Astrocyte (in vitro differentiated cells and primary cell): ENCODE measurements around the gene GUCY2C. TPM values are rescaled to one million over a fixed set of nuclear protein-coding genes. Genes with fewer than 3 reads are reported as not detected.

Source experiments
- DNase-seq: peaks from one replicate; pipeline ENCODE4 v3.0.0-alpha.2; 2010; ENCODE audit warnings: low read depth
- FAIRE-seq: peaks from 2 replicates; lab custom pipeline; 2011; peaks lifted over from hg19 to GRCh38; lab: Jason Lieb, UNC
- H2AFZ ChIP-seq: 2 replicates; pipeline ENCODE4 v1.6.0; 2012; ENCODE audit warnings: low read depth, low read length, inconsistent platforms
- H3K27ac ChIP-seq: 2 replicates; pipeline ENCODE4 v1.5.1; 2011; ENCODE audit warnings: low read depth, low read length, inconsistent platforms
- H3K27me3 ChIP-seq: 2 replicates; pipeline ENCODE4 v1.6.0; 2011; ENCODE audit warnings: low read length, inconsistent platforms; ENCODE audit not compliant: insufficient read depth
- H3K36me3 ChIP-seq: 2 replicates; pipeline ENCODE4 v1.5.1; 2011; ENCODE audit warnings: low read length, inconsistent platforms; ENCODE audit not compliant: insufficient read depth
- H3K4me1 ChIP-seq: 2 replicates; pipeline ENCODE4 v1.5.1; 2011; ENCODE audit warnings: low read length, inconsistent platforms; ENCODE audit not compliant: insufficient read depth
- H3K4me2 ChIP-seq: 2 replicates; pipeline ENCODE4 v1.6.0; 2012; ENCODE audit warnings: low read length, inconsistent platforms
- H3K4me3 ChIP-seq: 2 replicates; pipeline ENCODE4 v1.5.1; 2011; ENCODE audit warnings: low read depth, mild to moderate bottlenecking, low read length, inconsistent platforms; ENCODE audit not compliant: insufficient read depth
- H3K79me2 ChIP-seq: 2 replicates; pipeline ENCODE4 v1.6.0; 2012; ENCODE audit warnings: mild to moderate bottlenecking, low read length, inconsistent platforms; ENCODE audit not compliant: insufficient read depth
- H3K9ac ChIP-seq: 2 replicates; pipeline ENCODE4 v1.6.0; 2012; ENCODE audit warnings: mild to moderate bottlenecking, low read length, inconsistent platforms
- H3K9me3 ChIP-seq: 2 replicates; pipeline ENCODE4 v1.5.1; 2012; ENCODE audit warnings: low read depth, mild to moderate bottlenecking, low read length, inconsistent platforms; ENCODE audit not compliant: insufficient read depth
- H4K20me1 ChIP-seq: 2 replicates; pipeline ENCODE4 v1.6.0; 2012; ENCODE audit warnings: low read length, inconsistent platforms; ENCODE audit not compliant: insufficient read depth
- H3K27ac Mint-ChIP-seq: one replicate; pipeline ENCODE4 v1.8.0; 2021; ENCODE audit warnings: mild to moderate bottlenecking, mixed read lengths; ENCODE audit not compliant: unreplicated experiment
- H3K27me3 Mint-ChIP-seq: one replicate; pipeline ENCODE4 v1.8.0; 2021; ENCODE audit warnings: low read depth, mixed read lengths; ENCODE audit not compliant: unreplicated experiment
- H3K36me3 Mint-ChIP-seq: one replicate; pipeline ENCODE4 v1.8.0; 2021; ENCODE audit warnings: low read depth, mixed read lengths; ENCODE audit not compliant: unreplicated experiment
- H3K4me1 Mint-ChIP-seq: one replicate; pipeline ENCODE4 v1.8.0; 2021; ENCODE audit warnings: low read depth, mixed read lengths; ENCODE audit not compliant: unreplicated experiment
- H3K4me3 Mint-ChIP-seq: one replicate; pipeline ENCODE4 v1.8.0; 2021; ENCODE audit warnings: mild to moderate bottlenecking, moderate library complexity, mixed read lengths; ENCODE audit not compliant: unreplicated experiment
- H3K9me3 Mint-ChIP-seq: one replicate; pipeline ENCODE4 v1.8.0; 2021; ENCODE audit warnings: mild to moderate bottlenecking, mixed read lengths; ENCODE audit not compliant: unreplicated experiment
- CTCF ChIP-seq: IDR thresholded peaks from 2 replicates; pipeline ENCODE4 v1.5.1; 2011; ENCODE audit warnings: low read depth, mild to moderate bottlenecking, inconsistent platforms, low read length, moderate library complexity; ENCODE audit not compliant: insufficient read depth
- EZH2 ChIP-seq: IDR thresholded peaks from 2 replicates; pipeline ENCODE4 v1.6.1; 2012; ENCODE audit warnings: mild to moderate bottlenecking, low read length, inconsistent platforms; ENCODE audit not compliant: insufficient read depth
- total RNA-seq: library from RNA; stranded (reverse); gene quantifications from 2 replicates; pipeline ENCODE4 v1.2.1, GENCODE V29; 2021

GUCY2C gene
- total RNA-seq, 1 donor from 2014 or later: 0.09 TPM

GRCh38 chr12:14729586-14729985 is 33.2 kb upstream of the GUCY2C start:
- no peak for FAIRE-seq

GRCh38 chr12:14723763-14724162 is 27.4 kb upstream of the GUCY2C start:
- H3K4me3 ChIP-seq: no peak overlapping the region

More at GRCh38 chr12:14729586-14729985, 33.2 kb upstream of the GUCY2C start:
- H3K36me3 Mint-ChIP-seq: no peaks in the 10 kb centered on the region
- no peak overlapping the region for H2AFZ ChIP-seq
- H4K20me1 ChIP-seq: no peaks in the 10 kb centered on the region
- H3K9me3 Mint-ChIP-seq: no peaks in the 10 kb centered on the region
- no peak overlapping the region for H3K27ac ChIP-seq
- H3K4me1 ChIP-seq: no peaks in the 10 kb centered on the region
- H3K9me3 ChIP-seq: no peaks in the 10 kb centered on the region
- no peak overlapping the region for H3K9ac ChIP-seq
- H3K27ac Mint-ChIP-seq: no peak overlapping the region
- H3K36me3 ChIP-seq: no peaks in the 10 kb centered on the region
- no peak for DNase-seq
- no peaks in the 10 kb centered on the region for H3K79me2 ChIP-seq
- H3K27me3 ChIP-seq: no peaks in the 10 kb centered on the region
- TF ChIP-seq CTCF: no peak
- no peak for TF ChIP-seq EZH2
- H3K27me3 Mint-ChIP-seq: no peaks in the 10 kb centered on the region
- H3K4me3 ChIP-seq: no peak overlapping the region
- H3K4me1 Mint-ChIP-seq: no peaks in the 10 kb centered on the region
- H3K4me2 ChIP-seq: no peak overlapping the region
- no peak overlapping the region for H3K4me3 Mint-ChIP-seq

More at GRCh38 chr12:14723763-14724162, 27.4 kb upstream of the GUCY2C start:
- peak; percentile 8 for DNase-seq
- H3K27me3 ChIP-seq: no peaks in the 10 kb centered on the region
- Mint-ChIP-seq H3K27ac (no peak overlapping the region), H3K27me3 (no peaks in the 10 kb centered on the region), H3K9me3 (peaks cover 1% of the 10 kb centered on the region), H3K36me3 (no peaks in the 10 kb centered on the region), H3K4me1 (no peaks in the 10 kb centered on the region), H3K4me3 (no peak overlapping the region)
- no peak for FAIRE-seq
- no peaks in the 10 kb centered on the region for H3K79me2 ChIP-seq
- H3K36me3 ChIP-seq: no peaks in the 10 kb centered on the region
- H4K20me1 ChIP-seq: no peaks in the 10 kb centered on the region
- H3K4me1 ChIP-seq: no peaks in the 10 kb centered on the region
- no peak overlapping the region for H2AFZ ChIP-seq
- H3K9ac ChIP-seq: no peak overlapping the region
- no peaks in the 10 kb centered on the region for H3K9me3 ChIP-seq
- H3K4me2 ChIP-seq: no peak overlapping the region
- TF ChIP-seq CTCF: peak; percentile 42
- no peak for TF ChIP-seq EZH2
- H3K27ac ChIP-seq: no peak overlapping the region
